Measurements from ENCODE around the gene FOXK1. TPM values are rescaled to one million over a fixed set of nuclear protein-coding genes. Genes with fewer than 3 reads are reported as not detected.

FOXK1 gene
- total and polyA plus RNA-seq, 9 of the 15 experiments (the other 6 are each of a cell fraction or from before 2014, with no cell fraction given), result 0.32 to 45.5 (median 8.1) TPM

DNA sequence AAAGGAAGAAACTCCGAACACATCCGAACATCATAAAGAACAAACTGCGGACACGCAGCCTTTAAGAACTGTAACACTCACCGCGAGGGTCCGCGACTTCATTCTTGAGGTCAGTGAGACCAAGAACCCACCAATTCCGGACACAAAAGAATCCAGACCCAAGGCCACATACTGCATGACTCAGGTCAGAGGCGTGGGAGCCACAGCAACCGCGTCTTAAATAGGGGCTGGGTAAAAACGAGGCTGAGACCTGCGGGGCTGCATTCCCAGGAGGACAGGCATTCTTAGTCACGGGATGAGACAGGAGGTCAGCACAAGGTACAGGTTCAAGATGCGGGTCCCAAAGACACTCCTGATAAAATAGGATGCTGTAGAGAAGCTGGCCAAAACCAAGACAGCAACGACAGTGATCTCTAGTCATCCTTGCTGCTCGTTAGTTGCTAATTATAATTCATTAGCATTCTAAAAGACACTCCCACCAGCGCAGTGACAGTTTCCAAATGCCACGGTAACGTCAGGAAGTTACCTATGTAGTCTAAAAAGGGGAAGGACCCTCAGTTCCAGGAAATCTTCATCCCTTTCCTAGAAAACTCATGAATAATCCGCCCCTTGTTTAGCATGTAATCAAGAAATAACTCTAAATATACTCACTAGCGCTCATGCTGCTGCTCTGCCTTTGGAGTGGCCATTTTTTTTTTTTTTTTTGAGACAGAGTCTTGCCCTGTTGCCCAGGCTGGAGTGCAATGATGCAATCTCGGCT, 112.7 kb downstream of the FOXK1 start:
- ChIA-PET POLR2A (interaction anchor here (0.6 to 0.7 kb wide), 2 partner anchors 241 to 318 kb away, joined by 3 to 4 read pairs; no protein-coding TSS in a partner anchor), CTCF (ENCODE audit: low intra/inter-chr PET ratio) (interaction anchor here (0.9 kb wide), 1 partner anchor 36 kb away, joined by 5 read pairs; no protein-coding TSS in a partner anchor)
- 0 out of 2 replicates have a peak, but pooled peaks have one; percentile 8 for TF ChIP-seq CEBPB (tag; IDR thresholded peaks at IDR 0.05)
- 0 out of 2 replicates have a peak, but pooled peaks have one; percentile 10 for TF ChIP-seq ZBTB33 (CRISPR knock-in tag; IDR thresholded peaks at IDR 0.05)
- no peak for TF ChIP-seq ZNF75A (CRISPR knock-in tag; IDR thresholded peaks at IDR 0.05)
- TF ChIP-seq STAT5A (IDR thresholded peaks at IDR 0.05; ENCODE audit: borderline replicate concordance, low read length), result peak; percentile 75
- TF ChIP-seq, protein P1, sequence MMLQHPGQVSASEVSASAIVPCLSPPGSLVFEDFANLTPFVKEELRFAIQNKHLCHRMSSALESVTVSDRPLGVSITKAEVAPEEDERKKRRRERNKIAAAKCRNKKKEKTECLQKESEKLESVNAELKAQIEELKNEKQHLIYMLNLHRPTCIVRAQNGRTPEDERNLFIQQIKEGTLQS (IDR thresholded peaks at IDR 0.05), result peak; percentile 39
- TF ChIP-seq, protein P1 (CRISPR knock-in tag; conservative IDR thresholded peaks at IDR 0.05), result no peak
- peak overlapping the region in 1 of 2 experiments; percentile 28; a peak in 1 of 4 replicates for H3K9ac ChIP-seq (ENCODE audit: insufficient read depth in 1 of 2, low read depth in 2 of 2, low read length in 2 of 2)
- H2AFZ ChIP-seq (ENCODE audit: low read depth, low read length), result no peak overlapping the region
- FAIRE-seq, result no peak
- H3K4me3 ChIP-seq, result no peak overlapping the region
- no peak for DNase-seq (ENCODE audit: extremely low read depth in 1 of 4, low spot score in 3 of 4)
- no peak overlapping the region for H3K27ac ChIP-seq (ENCODE audit: extremely low read depth, low read depth, low read length)
- BruUV-seq (replicated peaks), result no TSS peak
- H3K4me1 ChIP-seq (replicated peaks in 1 of 2; ENCODE audit: control insufficient read depth in 2 of 2, insufficient read depth in 2 of 2, low read length in 2 of 2), result peaks cover 0 to 44% of the 10 kb centered on the region in 2 experiments; a peak in 3 of 5 replicates
- peaks cover 14% of the 10 kb centered on the region; the same call in 1 of the 3 replicates for H3K36me3 ChIP-seq (ENCODE audit: control insufficient read depth, insufficient read depth, low read length)
- H3K27me3 ChIP-seq (ENCODE audit: control insufficient read depth in 2 of 2, insufficient read depth in 2 of 2, low read length in 2 of 2), result no peaks in the 10 kb centered on the region
- H3K79me2 ChIP-seq (ENCODE audit: control insufficient read depth, insufficient read depth, low read length), result no peaks in the 10 kb centered on the region
- in situ Hi-C loops (cut with MboI) (loop anchor here (10.0 kb wide), 1 partner anchor 290 kb away; no protein-coding TSS in a partner anchor), intact Hi-C loops (cut with micrococcal nuclease) (loop anchor here (10.0 kb wide), 1 partner anchor 90 kb away; the partner anchor contains the start of gene RADIL)
- WGBS (ENCODE audit: insufficient coverage, low coverage, missing lambda C conversion rate), result 51% methylated on average over 20 of the region's 24 CpGs
- no peaks in the 10 kb centered on the region for H3K9me1 ChIP-seq (ENCODE audit: control insufficient read depth, insufficient read depth, low read length)
- no peaks in the 10 kb centered on the region for H3K9me3 ChIP-seq (replicated peaks; ENCODE audit: control insufficient read depth, insufficient read depth, low read depth, low read length)
- H3K4me2 ChIP-seq (ENCODE audit: insufficient read depth, low read length), result no peak overlapping the region
- peaks cover 4% of the 10 kb centered on the region; the same call in 1 of the 2 replicates for H4K20me1 ChIP-seq (replicated peaks; ENCODE audit: control insufficient read depth, insufficient read depth, low read length)
- no peak for ATAC-seq

All from K562 (cell line).